ENCODE measurements around the gene CEP162. TPM values are rescaled to one million over a fixed set of nuclear protein-coding genes. Genes with fewer than 3 reads are reported as not detected.

The CEP162 gene
- total and polyA plus RNA-seq, 2 of the 8 experiments (the other 6 are each of a cell fraction or from before 2014, with no cell fraction given) = 1.3 to 10.6 TPM

DNA sequence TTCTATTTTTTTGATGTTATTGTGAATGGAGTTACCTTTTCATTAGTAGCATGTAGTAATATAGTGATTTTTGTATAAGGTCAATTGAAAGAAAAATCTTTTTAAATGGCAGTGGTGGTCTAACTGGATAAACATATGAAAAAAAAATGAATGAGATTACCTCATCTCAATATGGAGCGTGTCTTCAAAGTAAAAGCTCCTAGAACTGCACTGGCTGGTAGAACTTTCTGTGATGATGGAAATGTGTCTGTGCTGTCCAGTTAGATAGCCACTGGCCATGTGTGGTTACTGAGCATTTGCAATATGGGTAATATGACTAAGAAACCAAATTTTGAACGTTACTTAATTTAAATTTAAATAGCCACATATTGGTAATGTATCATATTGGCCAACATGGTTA lies 149.8 kb downstream of the CEP162 start:
- Histone ChIP-seq H3K36me3 (ENCODE audit: control insufficient read depth in 2 of 4, insufficient read depth in 4 of 4, low read length in 3 of 4) (no peaks in the 10 kb centered on the region), H2BK120ac (replicated peaks; ENCODE audit: low read depth, low read length) (no peak overlapping the region), H3K23me2 (ENCODE audit: low read depth, low read length) (peaks cover 1% of the 10 kb centered on the region; the same call in 1 of the 2 replicates), H4K20me1 (replicated peaks in 1 of 2; ENCODE audit: control insufficient read depth in 1 of 2, insufficient read depth in 2 of 2, low read length in 2 of 2) (no peaks in the 10 kb centered on the region), H3K23ac (ENCODE audit: insufficient read length) (no peak overlapping the region), H4K5ac (ENCODE audit: insufficient read length, low read depth, low read length) (no peak overlapping the region), H3K18ac (ENCODE audit: extremely low read depth, low read length) (no peak overlapping the region), H2AK5ac (ENCODE audit: low read depth, low read length) (no peak overlapping the region), H3K14ac (ENCODE audit: insufficient read length) (no peak overlapping the region), H3K4me1 (replicated peaks in 1 of 4; ENCODE audit: control insufficient read depth in 3 of 4, insufficient read depth in 4 of 4, low read length in 3 of 4) (peaks cover 0 to 4% (median 1%) of the 10 kb centered on the region in 4 experiments; a peak in 4 of 7 replicates), H3K4me2 (ENCODE audit: insufficient read depth in 1 of 2, low read depth in 2 of 2, low read length in 2 of 2) (no peak overlapping the region), H4K8ac (ENCODE audit: extremely low read depth, insufficient read depth, low read length) (no peak overlapping the region), H3K79me1 (ENCODE audit: low read depth, low read length) (no peaks in the 10 kb centered on the region), H3K56ac (replicated peaks; ENCODE audit: insufficient read length, low read depth, low read length) (no peak overlapping the region), H3K27me3 (replicated peaks in 1 of 4; ENCODE audit: control insufficient read depth in 3 of 4, extremely low read depth in 1 of 4, insufficient read depth in 3 of 4, low read length in 3 of 4) (no peaks in the 10 kb centered on the region), H4K91ac (replicated peaks; ENCODE audit: insufficient read length, low read length) (no peak overlapping the region), H3K4ac (replicated peaks; ENCODE audit: insufficient read length, low read depth, low read length) (no peak overlapping the region), H3K9ac (replicated peaks in 1 of 4; ENCODE audit: extremely low read depth in 1 of 4, low read depth in 3 of 4, low read length in 3 of 4) (no peak overlapping the region), H3K27ac (ENCODE audit: low read depth, low read length) (no peak overlapping the region), H3K79me2 (ENCODE audit: control insufficient read depth in 1 of 2, insufficient read depth in 2 of 2, low read length in 2 of 2) (no peaks in the 10 kb centered on the region), H3K9me3 (ENCODE audit: insufficient read depth in 2 of 2, low read depth in 1 of 2, low read length in 1 of 2) (no peaks in the 10 kb centered on the region), H2BK12ac (ENCODE audit: low read depth, low read length) (no peak overlapping the region), H2BK5ac (ENCODE audit: low read depth, low read length) (no peak overlapping the region), H2AFZ (ENCODE audit: low read length) (no peak overlapping the region), H2BK15ac (ENCODE audit: low read length) (no peak overlapping the region), H2BK20ac (ENCODE audit: low read length) (no peak overlapping the region), H3K4me3 (ENCODE audit: extremely low read depth in 1 of 4, insufficient read depth in 2 of 4, low read depth in 3 of 4, low read length in 4 of 4) (no peak overlapping the region)
- FAIRE-seq (no peak), DNase-seq (ENCODE audit: low read depth in 1 of 2, low spot score in 2 of 2) (no peak)
- WGBS, 2 experiments (ENCODE audit: extremely low coverage in 1 of 2, insufficient coverage in 1 of 2, insufficient read length in 1 of 2, insufficient replicate concordance in 2 of 2, low coverage in 1 of 2, low lambda C conversion rate in 2 of 2, missing lambda C conversion rate in 1 of 2) = 92% methylated on average over 2 of the region's 2 CpGs; no CpG with 5 or more reads in 1 of the 2 experiments
- POLR2A ChIA-PET (ENCODE audit: partially characterized antibody) = no interaction called here
- CTCF ChIA-PET (ENCODE audit: partially characterized antibody) = interaction anchor here (1.7 kb wide), 1 partner anchor 12 kb away, joined by 4 read pairs; no protein-coding TSS in a partner anchor
- TF ChIP-seq RBBP5 (IDR thresholded peaks at IDR 0.05; ENCODE audit: borderline replicate concordance, low read depth, low read length) (no peak), SP4 (IDR thresholded peaks at IDR 0.05; ENCODE audit: low read length) (no peak), RXRA (IDR thresholded peaks at IDR 0.05; ENCODE audit: insufficient read depth, low read depth, low read length) (no peak)

Measured in H1 (cell line).